Gastrocnemius medialis (tissue), 4 donors: Measurements from ENCODE around the gene ABL1.

ENCODE experiments used
- POLR2A ChIP-seq, 2 donors: fragments of 450-650 bp; IDR thresholded peaks; one replicate each; pipeline ENCODE4 v1.6.1; 2017; ENCODE audit warnings: antibody characterized with exemption in 2 of 2, mild to moderate bottlenecking in 2 of 2, moderate library complexity in 2 of 2
- TF ChIP-seq, protein P1 (sequence below), 5 experiments: fragments of 450-650 bp in 3 of 5; fragments of 200-600 bp in 2 of 5; sonication (generic) in 2 of 5; IDR thresholded peaks in 4 of 5; conservative IDR thresholded peaks in 1 of 5; 1 replicate in 4 of 5; 2 replicates in 1 of 5; pipeline ENCODE4 v1.5.1; 2016 to 2019; ENCODE audit warnings: antibody characterized with exemption in 5 of 5, mild to moderate bottlenecking in 3 of 5, moderate library complexity in 3 of 5

DNA sequence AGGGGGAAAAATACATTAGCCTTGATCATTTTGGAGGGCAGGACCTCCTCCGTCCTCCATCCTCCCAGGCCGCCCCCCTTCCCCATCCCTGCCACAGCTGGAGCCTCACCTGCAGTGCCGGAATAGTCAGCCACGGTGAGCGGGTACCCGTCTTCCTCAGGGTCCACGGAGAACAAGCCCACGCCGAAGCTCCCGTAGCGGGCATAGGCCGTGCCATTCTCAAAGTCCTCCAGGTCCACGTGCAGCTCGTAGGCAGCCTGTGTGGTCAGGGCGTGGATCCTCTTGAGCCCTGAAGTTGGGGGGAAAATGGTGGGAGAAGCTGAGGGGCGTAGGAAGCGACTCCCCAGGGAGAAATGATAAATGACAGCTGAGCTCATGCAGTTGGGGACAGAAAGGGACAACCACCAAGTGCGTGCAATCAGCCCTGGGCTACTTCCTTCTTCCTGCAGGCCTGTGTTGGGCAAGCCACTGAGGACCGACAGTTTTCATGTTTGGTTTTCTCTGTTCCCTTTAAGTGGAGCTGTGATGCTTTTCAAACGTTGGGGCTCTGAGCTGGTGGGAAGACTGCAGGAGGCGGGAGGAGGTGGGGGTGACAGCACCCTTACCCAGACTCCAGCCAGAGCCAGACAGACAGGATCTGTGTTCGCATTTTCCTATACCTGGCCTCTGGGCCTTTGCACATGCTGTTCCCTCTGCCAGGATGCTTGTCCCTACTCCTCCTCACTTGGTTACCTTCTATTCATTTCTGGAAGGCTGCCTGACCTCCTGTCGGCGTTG, 70.3 kb downstream of the ABL1 start:
- TF ChIP-seq, protein P1, sequence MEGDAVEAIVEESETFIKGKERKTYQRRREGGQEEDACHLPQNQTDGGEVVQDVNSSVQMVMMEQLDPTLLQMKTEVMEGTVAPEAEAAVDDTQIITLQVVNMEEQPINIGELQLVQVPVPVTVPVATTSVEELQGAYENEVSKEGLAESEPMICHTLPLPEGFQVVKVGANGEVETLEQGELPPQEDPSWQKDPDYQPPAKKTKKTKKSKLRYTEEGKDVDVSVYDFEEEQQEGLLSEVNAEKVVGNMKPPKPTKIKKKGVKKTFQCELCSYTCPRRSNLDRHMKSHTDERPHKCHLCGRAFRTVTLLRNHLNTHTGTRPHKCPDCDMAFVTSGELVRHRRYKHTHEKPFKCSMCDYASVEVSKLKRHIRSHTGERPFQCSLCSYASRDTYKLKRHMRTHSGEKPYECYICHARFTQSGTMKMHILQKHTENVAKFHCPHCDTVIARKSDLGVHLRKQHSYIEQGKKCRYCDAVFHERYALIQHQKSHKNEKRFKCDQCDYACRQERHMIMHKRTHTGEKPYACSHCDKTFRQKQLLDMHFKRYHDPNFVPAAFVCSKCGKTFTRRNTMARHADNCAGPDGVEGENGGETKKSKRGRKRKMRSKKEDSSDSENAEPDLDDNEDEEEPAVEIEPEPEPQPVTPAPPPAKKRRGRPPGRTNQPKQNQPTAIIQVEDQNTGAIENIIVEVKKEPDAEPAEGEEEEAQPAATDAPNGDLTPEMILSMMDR (IDR thresholded peaks at IDR 0.05 in 4 of 5, conservative IDR thresholded peaks at IDR 0.05 in 1 of 5) = no peak
- TF ChIP-seq POLR2A (IDR thresholded peaks at IDR 0.05) = no peak
